Rectal smooth muscle tissue (tissue), 1 donor: ENCODE results near the gene QRFP.

Experiments
- H3K27ac ChIP-seq: one replicate; pipeline ENCODE4 v1.7.0; 2013; ENCODE audit warnings: low read depth, low read length, inconsistent platforms
- H3K27me3 ChIP-seq: one replicate; pipeline ENCODE4 v1.7.0; 2013; ENCODE audit warnings: low read length; ENCODE audit not compliant: control insufficient read depth, insufficient read depth
- H3K36me3 ChIP-seq: one replicate; pipeline ENCODE4 v1.7.0; 2013; ENCODE audit warnings: low read length; ENCODE audit not compliant: control insufficient read depth, insufficient read depth
- H3K4me1 ChIP-seq: one replicate; pipeline ENCODE4 v1.7.0; 2013; ENCODE audit warnings: low read length; ENCODE audit not compliant: control insufficient read depth, insufficient read depth
- H3K4me3 ChIP-seq: one replicate; pipeline ENCODE4 v1.7.0; 2013; ENCODE audit warnings: low read length
- H3K9ac ChIP-seq: one replicate; pipeline ENCODE4 v1.7.0; 2013; ENCODE audit warnings: low read length

The QRFP gene, protein sequence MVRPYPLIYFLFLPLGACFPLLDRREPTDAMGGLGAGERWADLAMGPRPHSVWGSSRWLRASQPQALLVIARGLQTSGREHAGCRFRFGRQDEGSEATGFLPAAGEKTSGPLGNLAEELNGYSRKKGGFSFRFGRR

GRCh38 chr9:130896233-130897014, at the start of gene QRFP:
Gene QRFP, minus strand, starts transcription at chr9:130896812. Its CDS starts 2,974 bp downstream, at chr9:130893838.
- Histone ChIP-seq H3K27me3 (no peaks in the 10 kb centered on the region), H3K36me3 (peaks cover 7% of the 10 kb centered on the region), H3K4me1 (peaks cover 11% of the 10 kb centered on the region), H3K9ac (no peak within 1 kb of the TSS), H3K4me3 (no peak within 1 kb of the TSS), H3K27ac (no peak within 1 kb of the TSS)

GRCh38 chr9:130945173-130945572, 48.6 kb upstream of the QRFP start:
- peaks cover 8% of the 10 kb centered on the region for H3K27me3 ChIP-seq
- H3K9ac ChIP-seq: no peak overlapping the region
- H3K4me1 ChIP-seq: no peaks in the 10 kb centered on the region
- no peaks in the 10 kb centered on the region for H3K36me3 ChIP-seq
- H3K4me3 ChIP-seq: no peak overlapping the region
- H3K27ac ChIP-seq: no peak overlapping the region

DNA sequence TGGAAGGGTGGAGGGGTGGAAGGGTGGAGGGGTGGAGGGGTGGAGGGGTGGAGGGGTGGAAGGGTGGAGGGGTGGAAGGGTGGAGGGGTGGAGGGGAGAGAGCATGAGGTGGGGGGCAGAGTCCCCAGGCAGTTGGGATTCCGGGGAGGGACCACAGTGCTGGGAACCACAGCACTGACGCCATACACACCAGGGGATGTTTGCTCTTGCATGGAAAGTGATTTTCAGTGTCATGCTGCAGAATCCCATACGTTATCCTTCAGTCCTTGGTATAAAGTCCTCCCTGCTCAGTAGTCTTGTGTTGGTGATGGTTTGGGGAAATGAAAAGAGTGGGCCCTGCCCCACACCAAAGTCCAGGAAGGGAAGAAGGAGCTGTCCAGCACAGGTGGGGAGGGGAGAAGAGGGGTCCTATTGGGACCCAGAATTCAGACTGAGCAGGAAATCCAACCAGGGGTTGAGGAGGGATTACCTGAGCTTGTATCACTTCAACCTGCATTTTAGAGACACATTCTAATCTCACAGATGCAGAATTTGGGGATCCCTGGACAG, 48.0 kb upstream of the QRFP start:
- no peaks in the 10 kb centered on the region for H3K36me3 ChIP-seq
- no peak overlapping the region for H3K27ac ChIP-seq
- no peaks in the 10 kb centered on the region for H3K4me1 ChIP-seq
- H3K9ac ChIP-seq: no peak overlapping the region
- H3K27me3 ChIP-seq: peaks cover 9% of the 10 kb centered on the region
- no peak overlapping the region for H3K4me3 ChIP-seq

- peaks cover 9% of the 10 kb centered on the region for H3K27me3 ChIP-seq
- H3K4me3 ChIP-seq: no peak overlapping the region
Observed at GRCh38 chr9:130943777-130944176, 47.2 kb upstream of the QRFP start.

DNA sequence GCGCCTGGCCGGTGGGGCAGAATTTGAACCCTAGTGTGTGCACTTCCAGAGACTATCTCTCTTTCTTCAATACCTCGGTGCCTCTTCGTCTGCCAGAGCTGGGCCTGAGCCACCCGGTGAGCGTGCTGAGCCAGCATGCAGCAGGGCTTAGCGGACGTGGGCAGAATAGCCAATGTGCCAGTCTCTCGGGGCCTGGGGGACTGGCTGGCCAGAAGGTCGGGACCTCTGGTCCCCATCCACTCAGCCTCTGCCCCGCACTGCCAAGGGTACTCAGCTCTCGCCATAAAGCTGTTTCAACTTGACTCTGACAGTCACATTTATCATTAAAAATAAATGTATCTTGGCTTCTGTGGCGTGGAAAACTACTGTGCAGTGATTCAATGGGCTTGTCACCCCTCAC, 46.6 kb upstream of the QRFP start:
- no peaks in the 10 kb centered on the region for H3K36me3 ChIP-seq
- no peak overlapping the region for H3K9ac ChIP-seq
- no peak overlapping the region for H3K27ac ChIP-seq
- no peak overlapping the region for H3K4me3 ChIP-seq
- H3K27me3 ChIP-seq: peaks cover 9% of the 10 kb centered on the region
- H3K4me1 ChIP-seq: no peaks in the 10 kb centered on the region

More at GRCh38 chr9:130943777-130944176, 47.2 kb upstream of the QRFP start:
- Histone ChIP-seq H3K4me1 (no peaks in the 10 kb centered on the region), H3K27ac (no peak overlapping the region), H3K9ac (no peak overlapping the region), H3K36me3 (no peaks in the 10 kb centered on the region)

DNA sequence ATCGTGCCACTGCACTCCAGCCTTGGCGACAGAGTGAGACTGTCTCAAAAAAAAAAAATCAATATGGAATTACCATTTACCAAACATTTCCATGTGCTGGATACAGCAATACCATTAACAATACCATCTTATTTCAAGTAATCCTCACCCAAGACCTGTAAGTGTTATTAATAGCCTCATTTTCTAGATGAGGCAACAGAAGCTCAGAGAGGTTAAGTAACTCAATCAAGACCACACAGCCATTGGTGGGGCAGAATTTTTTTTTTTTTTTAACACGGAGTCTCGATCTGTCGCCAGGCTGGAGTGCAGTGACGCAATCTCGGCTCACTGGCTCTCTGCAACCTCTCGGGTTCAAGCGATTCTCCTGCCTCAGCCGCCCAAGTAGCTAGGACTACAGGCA, 46.1 kb upstream of the QRFP start:
- H3K4me3 ChIP-seq: no peak overlapping the region
- peaks cover 13% of the 10 kb centered on the region for H3K27me3 ChIP-seq
- no peaks in the 10 kb centered on the region for H3K4me1 ChIP-seq
- H3K9ac ChIP-seq: no peak overlapping the region
- no peak overlapping the region for H3K27ac ChIP-seq
- H3K36me3 ChIP-seq: no peaks in the 10 kb centered on the region

- H3K4me1 ChIP-seq: no peaks in the 10 kb centered on the region
- peaks cover 18% of the 10 kb centered on the region for H3K27me3 ChIP-seq
Observed at GRCh38 chr9:130942084-130942483, 45.5 kb upstream of the QRFP start.

DNA sequence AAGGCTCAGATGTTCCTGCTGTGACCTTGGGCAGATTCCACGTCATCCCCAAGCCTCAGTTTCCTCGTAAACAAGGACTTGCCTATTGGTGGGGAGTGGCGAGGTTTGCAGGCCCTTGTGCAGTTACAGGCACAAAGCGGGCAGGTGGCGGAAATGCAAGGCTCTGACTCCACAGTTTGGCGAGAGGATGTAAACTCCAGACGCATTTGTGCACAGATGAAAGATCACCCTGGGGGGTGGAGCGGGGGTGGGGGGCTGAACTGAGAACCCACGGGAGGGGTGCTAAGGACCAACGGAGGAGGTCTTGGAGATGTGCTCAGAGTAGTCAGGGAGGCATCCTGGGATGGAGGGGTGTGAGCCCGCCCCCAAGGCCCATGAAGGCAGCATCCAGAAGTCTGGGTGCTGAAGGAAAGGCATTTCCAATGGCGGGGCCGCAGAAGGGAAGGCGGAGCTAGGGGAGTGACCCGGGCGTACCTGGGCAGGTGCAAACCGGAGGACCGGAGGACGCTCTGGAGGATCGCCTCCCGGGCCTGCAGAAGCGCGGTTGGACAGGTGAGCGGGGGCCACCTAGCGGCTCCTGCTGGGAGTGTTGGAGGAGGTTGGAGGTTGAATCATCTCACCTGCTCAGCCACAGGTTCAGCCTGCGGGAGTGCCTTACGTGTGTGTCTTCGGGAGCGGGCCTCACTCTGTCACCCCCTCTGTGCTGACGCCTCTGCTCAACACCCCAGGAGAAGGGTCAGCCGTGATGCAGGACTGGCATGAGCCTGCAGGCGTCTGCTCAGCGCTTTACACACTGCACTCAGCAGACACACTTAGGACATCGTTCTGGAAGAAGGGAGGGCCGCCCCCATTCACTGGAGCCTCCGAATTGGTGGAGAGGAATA, 44.3 kb upstream of the QRFP start:
- Histone ChIP-seq H3K9ac (no peak overlapping the region), H3K36me3 (no peaks in the 10 kb centered on the region), H3K4me1 (no peaks in the 10 kb centered on the region), H3K27me3 (peaks cover 21% of the 10 kb centered on the region), H3K27ac (no peak overlapping the region), H3K4me3 (no peak overlapping the region)

More at GRCh38 chr9:130942084-130942483, 45.5 kb upstream of the QRFP start:
- Histone ChIP-seq H3K4me3 (no peak overlapping the region), H3K27ac (no peak overlapping the region), H3K36me3 (no peaks in the 10 kb centered on the region), H3K9ac (no peak overlapping the region)

- H3K9ac ChIP-seq: no peak overlapping the region
- no peak overlapping the region for H3K27ac ChIP-seq
- peaks cover 21% of the 10 kb centered on the region for H3K27me3 ChIP-seq
- no peaks in the 10 kb centered on the region for H3K4me1 ChIP-seq
- no peaks in the 10 kb centered on the region for H3K36me3 ChIP-seq
- no peak overlapping the region for H3K4me3 ChIP-seq
Observed at GRCh38 chr9:130940027-130940549, 43.5 kb upstream of the QRFP start.

DNA sequence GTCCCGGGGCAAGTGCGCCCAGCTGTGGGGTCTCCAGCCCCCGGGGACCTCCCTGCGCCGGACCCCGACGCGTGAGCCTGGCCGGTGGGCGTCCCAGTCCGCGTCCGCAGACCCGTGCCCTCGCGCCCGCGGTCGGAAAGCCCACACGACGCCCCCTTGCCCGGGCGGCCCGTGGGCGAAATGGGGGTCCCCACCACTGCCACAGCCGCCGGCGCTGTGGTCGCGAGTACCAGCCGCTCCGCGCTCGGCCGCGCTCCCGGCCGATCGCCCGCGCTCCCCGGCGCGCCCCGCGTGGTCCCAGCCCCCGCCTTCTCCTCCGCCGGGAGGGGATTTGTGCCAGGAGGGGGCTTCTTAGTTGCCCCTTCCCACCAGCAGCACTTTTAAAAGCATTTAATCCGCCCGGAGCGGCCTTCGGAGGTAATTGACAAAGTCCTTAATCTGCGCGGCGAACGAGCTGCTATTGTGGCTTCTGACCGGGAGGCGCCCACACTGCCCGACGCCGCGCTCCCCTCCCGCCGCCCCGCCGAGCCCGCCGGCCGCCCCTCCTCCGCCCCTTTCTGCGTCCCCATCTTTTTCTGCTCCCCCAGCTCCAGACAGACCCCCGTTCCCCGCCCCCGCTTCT, 42.9 kb upstream of the QRFP start:
- Histone ChIP-seq H3K4me3 (peak overlapping the region; percentile 25), H3K27ac (no peak overlapping the region), H3K9ac (no peak overlapping the region), H3K36me3 (no peaks in the 10 kb centered on the region), H3K27me3 (peaks cover 21% of the 10 kb centered on the region), H3K4me1 (no peaks in the 10 kb centered on the region)

DNA sequence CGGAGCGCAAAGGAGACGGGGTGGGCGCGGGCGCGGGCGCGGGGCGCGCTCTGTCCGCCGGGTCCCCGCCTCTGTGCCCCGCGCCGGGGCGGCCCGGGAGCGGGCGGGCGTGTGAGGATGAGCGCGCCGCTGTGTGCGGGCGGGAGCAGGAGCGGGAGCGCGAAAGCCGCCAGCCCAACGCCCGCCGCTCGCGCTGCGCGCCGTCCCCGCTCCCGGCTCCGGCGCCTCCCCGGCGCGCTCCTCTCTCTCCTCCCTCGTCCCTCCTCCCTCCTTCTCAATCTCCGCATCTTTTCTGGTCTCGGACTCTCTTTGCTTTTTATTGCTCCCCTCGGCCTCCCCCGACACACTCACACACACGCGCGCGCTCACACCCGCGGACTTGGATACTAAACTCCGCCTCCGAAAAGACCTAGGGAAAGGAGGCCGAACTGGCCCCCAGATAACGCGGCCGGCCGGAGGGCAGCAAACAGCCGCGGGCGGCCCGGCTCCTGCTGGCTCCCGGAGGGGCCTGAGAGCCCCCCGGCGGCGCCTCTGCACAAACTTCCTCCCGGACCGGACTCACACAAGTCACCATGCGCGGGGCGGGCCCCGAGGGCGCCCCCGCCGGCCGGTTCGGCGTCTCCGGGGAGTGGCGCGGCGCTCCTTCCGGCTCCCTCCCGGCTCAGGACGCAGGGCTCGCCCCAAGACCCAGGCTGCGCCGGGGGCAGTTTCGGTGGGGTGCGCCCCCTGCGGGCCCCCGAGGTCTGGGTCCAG, 42.2 kb upstream of the QRFP start, which contains the start of gene FIBCD1:
TSS of gene FIBCD1 (minus strand) at position 596 of the 753 bp plus-strand sequence. CDS start 640 bp downstream, outside the sequence.
- no peaks in the 10 kb centered on the region for H3K4me1 ChIP-seq
- H3K9ac ChIP-seq: no peak within 1 kb of the TSS
- H3K27me3 ChIP-seq: peaks cover 21% of the 10 kb centered on the region
- no peaks in the 10 kb centered on the region for H3K36me3 ChIP-seq
- H3K27ac ChIP-seq: no peak within 1 kb of the TSS
- H3K4me3 ChIP-seq: peak within 1 kb of the TSS; percentile 25
